HG03342 (cell line): ENCODE measurements around the gene ELFN1.
"Not testable (repeated sequence)": the region's sequence is repeated elsewhere in the genome, so short reads cannot be mapped to it uniquely, and the experiment has no call there.

Source experiments
- ATAC-seq: cut with Tn5 transposase; IDR thresholded peaks from one replicate; pipeline ENCODE4 v1.9.1; 2021; ENCODE audit warnings: mild to moderate bottlenecking, moderate library complexity; ENCODE audit not compliant: unreplicated experiment

Gene ELFN1

GRCh38 chr7:1707756-1708595 is 37.9 kb downstream of the ELFN1 start:
- no peak for ATAC-seq

GRCh38 chr7:1708596-1709251 is 38.6 kb downstream of the ELFN1 start:
- no peak for ATAC-seq

DNA sequence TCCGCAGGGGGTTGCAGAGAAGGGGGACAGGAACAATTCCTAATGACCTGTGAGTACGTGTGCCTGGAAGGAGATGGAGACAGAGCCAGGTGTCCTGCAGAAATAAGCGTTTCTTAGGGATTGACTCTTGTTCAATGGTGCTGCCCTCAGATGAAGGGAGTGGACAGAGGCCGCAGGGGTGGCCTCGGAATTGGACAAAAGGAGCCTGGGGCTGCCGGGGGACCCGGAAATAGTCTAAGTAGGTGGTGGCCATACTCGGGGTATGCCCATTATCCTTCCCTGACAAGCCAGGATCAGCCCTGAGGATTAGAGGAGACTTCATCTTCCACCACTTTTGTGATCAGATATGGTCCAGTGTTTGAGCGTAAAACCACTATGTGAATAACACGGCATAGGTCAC is 39.2 kb downstream of the ELFN1 start:
- ATAC-seq = no peak

DNA sequence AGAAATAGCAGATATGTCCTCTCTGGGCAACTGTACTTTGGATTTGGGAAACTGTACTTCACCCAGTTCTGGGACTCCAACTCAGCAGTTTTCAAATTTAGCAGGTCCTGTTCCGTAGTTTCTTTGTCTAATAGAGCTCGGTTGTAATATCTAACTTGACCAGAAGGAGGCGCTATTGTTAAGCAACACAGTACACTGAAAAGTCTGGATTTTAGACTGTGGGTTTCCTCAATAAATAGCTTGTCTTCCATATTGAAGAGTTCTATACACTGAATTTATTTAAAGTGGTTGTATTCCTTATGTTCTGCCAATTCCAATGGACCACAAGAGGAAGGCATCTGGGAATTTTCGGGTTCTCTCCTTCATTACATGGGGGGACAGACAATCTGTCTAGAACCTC is 39.8 kb downstream of the ELFN1 start:
- no peak for ATAC-seq

DNA sequence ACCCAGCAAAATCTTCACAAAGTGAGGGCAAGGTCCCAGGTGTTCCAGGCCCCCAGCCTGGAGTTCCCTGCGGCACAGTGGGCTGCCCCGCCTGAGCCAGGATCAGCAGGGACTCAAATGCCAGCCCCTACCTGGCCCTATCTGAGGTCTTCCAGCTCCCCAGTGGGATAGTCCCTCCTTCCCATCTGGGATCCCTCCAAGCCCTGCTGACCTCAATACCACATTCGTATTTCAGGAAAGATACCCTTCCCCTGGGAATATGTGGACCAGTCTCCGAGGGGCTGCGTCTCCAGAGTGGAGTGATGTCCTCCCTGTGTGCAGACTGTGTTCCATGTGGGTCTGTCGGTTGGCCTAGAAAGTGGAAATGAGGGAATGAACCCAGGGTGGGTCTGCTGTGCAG is 40.9 kb downstream of the ELFN1 start:
- ATAC-seq = no peak

GRCh38 chr7:1712907-1713501 is 42.9 kb downstream of the ELFN1 start:
- ATAC-seq = no peak

GRCh38 chr7:1713502-1714484 is 43.7 kb downstream of the ELFN1 start:
- ATAC-seq = no peak

GRCh38 chr7:1714583-1715330 is 44.7 kb downstream of the ELFN1 start:
- no peak for ATAC-seq

DNA sequence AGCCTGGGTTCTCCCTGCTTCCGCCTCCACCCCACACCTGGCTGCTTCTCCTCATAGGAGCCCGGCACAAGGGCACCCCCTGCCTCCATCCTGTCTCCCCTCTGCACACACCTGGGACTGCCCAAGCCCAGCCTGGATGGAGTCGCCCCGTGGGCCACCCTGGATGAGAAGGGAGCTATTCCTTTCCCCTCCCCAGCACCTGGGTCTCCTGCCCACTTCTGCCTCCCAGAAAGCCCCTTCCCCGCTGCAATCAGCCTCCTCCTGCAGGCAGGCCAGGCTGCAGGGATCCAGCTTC is 45.2 kb downstream of the ELFN1 start:
- ATAC-seq = no peak

GRCh38 chr7:1715671-1716074 is 45.6 kb downstream of the ELFN1 start:
- ATAC-seq = no peak

DNA sequence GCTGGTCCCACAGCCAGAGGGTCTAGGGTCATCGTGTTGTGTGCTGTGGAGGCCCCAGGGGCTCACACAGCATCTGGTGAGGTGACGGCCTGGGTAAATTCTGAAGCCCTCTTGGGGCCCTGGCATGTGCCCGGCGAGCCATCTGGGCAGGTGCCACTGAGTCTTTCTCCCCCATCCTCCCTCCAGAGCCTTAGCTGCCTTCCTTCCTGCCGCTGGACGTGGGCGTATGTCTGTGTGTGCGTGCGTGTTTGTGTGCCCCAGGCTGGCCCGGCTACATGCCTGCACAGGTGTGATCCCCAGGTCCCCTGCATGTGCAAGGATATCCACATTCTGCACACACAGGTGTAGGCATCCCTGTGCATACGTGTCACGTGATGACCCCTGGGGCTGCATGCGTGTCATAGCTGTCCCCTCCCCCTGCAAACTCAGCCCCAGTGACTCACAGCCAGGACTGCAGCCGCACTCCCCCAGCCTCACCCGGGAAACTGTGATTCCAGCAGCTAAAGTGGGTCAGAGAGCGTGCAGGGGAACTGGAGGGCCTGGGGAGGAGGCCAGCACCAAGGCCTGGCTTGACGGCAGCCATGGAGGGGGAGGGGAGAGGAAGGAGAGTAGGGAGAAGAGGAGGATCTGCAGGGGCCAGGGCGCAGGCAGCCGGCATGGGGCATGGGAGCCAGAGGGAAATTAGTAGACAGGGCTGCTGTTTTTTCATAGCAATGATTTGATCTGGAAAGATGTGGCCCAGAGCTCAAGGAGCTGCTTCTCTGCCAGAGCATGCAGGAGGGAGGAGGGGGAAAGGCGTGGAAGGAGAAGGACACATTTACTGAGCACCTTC is 46.4 kb downstream of the ELFN1 start:
- no peak for ATAC-seq

GRCh38 chr7:1717095-1717483 is 47.0 kb downstream of the ELFN1 start:
- no peak for ATAC-seq

- no peak for ATAC-seq
Measured at GRCh38 chr7:1717903-1718676, 48.0 kb downstream of the ELFN1 start.

- not testable (repeated sequence) for ATAC-seq
Measured at GRCh38 chr7:1718850-1719249, 48.8 kb downstream of the ELFN1 start.

- not testable (repeated sequence) for ATAC-seq
Measured at GRCh38 chr7:1719256-1719655, 49.2 kb downstream of the ELFN1 start.

- ATAC-seq = no peak
Measured at GRCh38 chr7:1719913-1720312, 49.8 kb downstream of the ELFN1 start.

GRCh38 chr7:1720326-1720725 is 50.2 kb downstream of the ELFN1 start:
- ATAC-seq = no peak

- no peak for ATAC-seq
Measured at GRCh38 chr7:1721047-1721690, 51.1 kb downstream of the ELFN1 start.
